Measurements from ENCODE around the gene TAGAP. TPM values are rescaled to one million over a fixed set of nuclear protein-coding genes. Genes with fewer than 3 reads are reported as not detected.

Gene TAGAP
- total and polyA plus RNA-seq, 10 of the 15 experiments (the other 5 are each of a cell fraction or from before 2014, with no cell fraction given): 5.3 to 27.4 (median 18.9) TPM

DNA sequence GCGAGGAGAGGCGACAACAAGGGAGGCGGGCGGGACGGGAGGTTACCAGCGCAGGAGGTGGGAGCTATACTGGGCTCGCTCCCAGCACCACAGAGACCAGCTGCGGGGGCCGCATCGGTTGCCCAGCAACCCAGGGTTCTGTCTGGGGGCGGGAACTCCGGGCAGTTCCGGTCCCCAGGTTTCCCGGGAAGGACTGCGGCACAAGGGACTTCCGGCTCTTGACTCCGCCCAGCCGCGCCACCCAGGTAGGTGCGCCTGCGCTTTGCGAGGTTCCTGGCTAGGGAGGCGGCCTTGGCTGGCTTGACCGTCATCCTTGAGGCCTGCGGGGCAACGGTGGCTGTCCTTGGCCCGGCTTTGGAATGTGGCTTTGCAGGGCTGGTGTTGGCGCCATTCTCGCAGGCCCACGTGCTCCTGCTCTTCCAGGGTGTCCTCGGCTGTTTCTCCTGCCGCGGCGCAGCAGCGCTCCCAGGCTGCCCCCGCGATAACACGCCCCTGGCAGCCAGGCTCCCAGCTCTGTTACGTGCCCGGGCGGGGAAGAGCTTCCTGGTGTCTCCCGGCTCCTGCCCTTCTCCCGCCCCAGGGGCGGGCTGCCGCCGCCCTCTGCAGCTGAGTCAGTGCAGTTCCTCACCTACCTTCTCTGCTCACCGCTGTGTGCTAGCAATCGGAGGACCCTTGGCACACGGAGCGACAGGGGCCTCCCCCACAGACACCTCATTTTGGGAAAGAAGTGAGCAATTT is 45.0 kb downstream of the TAGAP start, which contains the start of gene RSPH3 (continued):
- TF ChIP-seq, protein P1, sequence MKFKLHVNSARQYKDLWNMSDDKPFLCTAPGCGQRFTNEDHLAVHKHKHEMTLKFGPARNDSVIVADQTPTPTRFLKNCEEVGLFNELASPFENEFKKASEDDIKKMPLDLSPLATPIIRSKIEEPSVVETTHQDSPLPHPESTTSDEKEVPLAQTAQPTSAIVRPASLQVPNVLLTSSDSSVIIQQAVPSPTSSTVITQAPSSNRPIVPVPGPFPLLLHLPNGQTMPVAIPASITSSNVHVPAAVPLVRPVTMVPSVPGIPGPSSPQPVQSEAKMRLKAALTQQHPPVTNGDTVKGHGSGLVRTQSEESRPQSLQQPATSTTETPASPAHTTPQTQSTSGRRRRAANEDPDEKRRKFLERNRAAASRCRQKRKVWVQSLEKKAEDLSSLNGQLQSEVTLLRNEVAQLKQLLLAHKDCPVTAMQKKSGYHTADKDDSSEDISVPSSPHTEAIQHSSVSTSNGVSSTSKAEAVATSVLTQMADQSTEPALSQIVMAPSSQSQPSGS (IDR thresholded peaks at IDR 0.05; ENCODE audit: low read length): no peak
- no peak for TF ChIP-seq EZH2 (IDR thresholded peaks at IDR 0.05; ENCODE audit: borderline replicate concordance, control insufficient read depth, low read depth, low read length)
- TF ChIP-seq EED (IDR thresholded peaks at IDR 0.05; ENCODE audit: low read depth): peak; percentile 78
- TF ChIP-seq MYB (IDR thresholded peaks at IDR 0.05; ENCODE audit: borderline replicate concordance, low read depth, low read length): no peak
- peak; percentile 67 for TF ChIP-seq E4F1 (IDR thresholded peaks at IDR 0.05; ENCODE audit: borderline replicate concordance, partially characterized antibody)
- no peak for TF ChIP-seq ASH2L (IDR thresholded peaks at IDR 0.05; ENCODE audit: borderline replicate concordance, low read depth)
- no peak; the same call in 1 of the 2 replicates for TF ChIP-seq ESRRA (IDR thresholded peaks at IDR 0.05; ENCODE audit: low read length)
- no peak for TF ChIP-seq ETV6 (conservative IDR thresholded peaks at IDR 0.05 in 1 of 2, IDR thresholded peaks at IDR 0.05 in 1 of 2; ENCODE audit: borderline replicate concordance in 1 of 2, low read depth in 1 of 2)
- peak; percentile 66 for TF ChIP-seq GATAD2B (conservative IDR thresholded peaks at IDR 0.05; ENCODE audit: low read depth)
- peak; percentile 68 to 96 for TF ChIP-seq EGR1 (IDR thresholded peaks at IDR 0.05; ENCODE audit: borderline replicate concordance in 1 of 2, low read depth in 2 of 2, low read length in 2 of 2)
- TF ChIP-seq ZNF384 (IDR thresholded peaks at IDR 0.05; ENCODE audit: borderline replicate concordance, low read depth, low read length): no peak
- no peak for TF ChIP-seq MTA3 (IDR thresholded peaks at IDR 0.05; ENCODE audit: borderline replicate concordance, low read length)
- no peak for TF ChIP-seq RCOR1 (conservative IDR thresholded peaks at IDR 0.05; ENCODE audit: low read depth, low read length)
- TF ChIP-seq LARP7 (IDR thresholded peaks at IDR 0.05): peak; percentile 74; the same call in 1 of the 2 replicates
- no peak for TF ChIP-seq SREBF1 (IDR thresholded peaks at IDR 0.05; ENCODE audit: low read length)
- TF ChIP-seq MYC (IDR thresholded peaks at IDR 0.05; ENCODE audit: insufficient read depth, insufficient read length, insufficient replicate concordance, low read length, severe bottlenecking): peak; percentile 73
- TF ChIP-seq, protein P2, sequence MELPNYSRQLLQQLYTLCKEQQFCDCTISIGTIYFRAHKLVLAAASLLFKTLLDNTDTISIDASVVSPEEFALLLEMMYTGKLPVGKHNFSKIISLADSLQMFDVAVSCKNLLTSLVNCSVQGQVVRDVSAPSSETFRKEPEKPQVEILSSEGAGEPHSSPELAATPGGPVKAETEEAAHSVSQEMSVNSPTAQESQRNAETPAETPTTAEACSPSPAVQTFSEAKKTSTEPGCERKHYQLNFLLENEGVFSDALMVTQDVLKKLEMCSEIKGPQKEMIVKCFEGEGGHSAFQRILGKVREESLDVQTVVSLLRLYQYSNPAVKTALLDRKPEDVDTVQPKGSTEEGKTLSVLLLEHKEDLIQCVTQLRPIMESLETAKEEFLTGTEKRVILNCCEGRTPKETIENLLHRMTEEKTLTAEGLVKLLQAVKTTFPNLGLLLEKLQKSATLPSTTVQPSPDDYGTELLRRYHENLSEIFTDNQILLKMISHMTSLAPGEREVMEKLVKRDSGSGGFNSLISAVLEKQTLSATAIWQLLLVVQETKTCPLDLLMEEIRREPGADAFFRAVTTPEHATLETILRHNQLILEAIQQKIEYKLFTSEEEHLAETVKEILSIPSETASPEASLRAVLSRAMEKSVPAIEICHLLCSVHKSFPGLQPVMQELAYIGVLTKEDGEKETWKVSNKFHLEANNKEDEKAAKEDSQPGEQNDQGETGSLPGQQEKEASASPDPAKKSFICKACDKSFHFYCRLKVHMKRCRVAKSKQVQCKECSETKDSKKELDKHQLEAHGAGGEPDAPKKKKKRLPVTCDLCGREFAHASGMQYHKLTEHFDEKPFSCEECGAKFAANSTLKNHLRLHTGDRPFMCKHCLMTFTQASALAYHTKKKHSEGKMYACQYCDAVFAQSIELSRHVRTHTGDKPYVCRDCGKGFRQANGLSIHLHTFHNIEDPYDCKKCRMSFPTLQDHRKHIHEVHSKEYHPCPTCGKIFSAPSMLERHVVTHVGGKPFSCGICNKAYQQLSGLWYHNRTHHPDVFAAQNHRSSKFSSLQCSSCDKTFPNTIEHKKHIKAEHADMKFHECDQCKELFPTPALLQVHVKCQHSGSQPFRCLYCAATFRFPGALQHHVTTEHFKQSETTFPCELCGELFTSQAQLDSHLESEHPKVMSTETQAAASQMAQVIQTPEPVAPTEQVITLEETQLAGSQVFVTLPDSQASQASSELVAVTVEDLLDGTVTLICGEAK (IDR thresholded peaks at IDR 0.05; ENCODE audit: borderline replicate concordance): peak; percentile 97
- peak; percentile 60 for TF ChIP-seq YY1 (IDR thresholded peaks at IDR 0.05; ENCODE audit: low read depth, low read length)
- no peak for TF ChIP-seq RFX5 (IDR thresholded peaks at IDR 0.05; ENCODE audit: low read depth, low read length)
- peak; percentile 83 for TF ChIP-seq HDGF (IDR thresholded peaks at IDR 0.05)
- TF ChIP-seq SUPT20H (IDR thresholded peaks at IDR 0.05; ENCODE audit: borderline replicate concordance, control insufficient read depth, low read depth, low read length): no peak
- TF ChIP-seq ZBED1 (IDR thresholded peaks at IDR 0.05; ENCODE audit: borderline replicate concordance): no peak
